LNCaP clone FGC (cell line): ENCODE results near the gene BOK.

Experiments used
- DNase-seq: peaks from one replicate; pipeline ENCODE4 v3.0.0-alpha.2; 2011; ENCODE audit warnings: low read depth
- H3K4me3 ChIP-seq: 2 replicates; pipeline ENCODE4 v1.5.1; 2011; ENCODE audit warnings: mild to moderate bottlenecking, low read depth, low read length, control low read depth
- CTCF ChIP-seq: IDR thresholded peaks from 2 replicates; pipeline ENCODE4 v1.5.1; 2012; ENCODE audit warnings: mild to moderate bottlenecking; ENCODE audit not compliant: control insufficient read depth, insufficient read depth; ENCODE audit errors: extremely low read depth

BOK gene

GRCh38 chr2:241540401-241540770, 18.2 kb upstream of the BOK start:
- H3K4me3 ChIP-seq: no peak overlapping the region
- DNase-seq: no peak
- no peak for TF ChIP-seq CTCF

- no peak overlapping the region for H3K4me3 ChIP-seq
- DNase-seq: no peak
Observed at GRCh38 chr2:241540771-241541561, 17.6 kb upstream of the BOK start.

GRCh38 chr2:241541564-241542277, 16.8 kb upstream of the BOK start:
- no peak for DNase-seq
- no peak overlapping the region for H3K4me3 ChIP-seq
- TF ChIP-seq CTCF: no peak

More at GRCh38 chr2:241540771-241541561, 17.6 kb upstream of the BOK start:
- no peak for TF ChIP-seq CTCF

- DNase-seq: no peak
- TF ChIP-seq CTCF: no peak
- H3K4me3 ChIP-seq: no peak overlapping the region
Observed at GRCh38 chr2:241542278-241542605, 16.3 kb upstream of the BOK start.

GRCh38 chr2:241545106-241545505, 13.4 kb upstream of the BOK start:
- TF ChIP-seq CTCF: no peak
- no peak overlapping the region for H3K4me3 ChIP-seq
- no peak for DNase-seq

GRCh38 chr2:241545523-241546473, 12.7 kb upstream of the BOK start:
- TF ChIP-seq CTCF: no peak
- no peak for DNase-seq
- H3K4me3 ChIP-seq: no peak overlapping the region
